ENCODE results near the gene SDR42E2.

Gene SDR42E2

DNA sequence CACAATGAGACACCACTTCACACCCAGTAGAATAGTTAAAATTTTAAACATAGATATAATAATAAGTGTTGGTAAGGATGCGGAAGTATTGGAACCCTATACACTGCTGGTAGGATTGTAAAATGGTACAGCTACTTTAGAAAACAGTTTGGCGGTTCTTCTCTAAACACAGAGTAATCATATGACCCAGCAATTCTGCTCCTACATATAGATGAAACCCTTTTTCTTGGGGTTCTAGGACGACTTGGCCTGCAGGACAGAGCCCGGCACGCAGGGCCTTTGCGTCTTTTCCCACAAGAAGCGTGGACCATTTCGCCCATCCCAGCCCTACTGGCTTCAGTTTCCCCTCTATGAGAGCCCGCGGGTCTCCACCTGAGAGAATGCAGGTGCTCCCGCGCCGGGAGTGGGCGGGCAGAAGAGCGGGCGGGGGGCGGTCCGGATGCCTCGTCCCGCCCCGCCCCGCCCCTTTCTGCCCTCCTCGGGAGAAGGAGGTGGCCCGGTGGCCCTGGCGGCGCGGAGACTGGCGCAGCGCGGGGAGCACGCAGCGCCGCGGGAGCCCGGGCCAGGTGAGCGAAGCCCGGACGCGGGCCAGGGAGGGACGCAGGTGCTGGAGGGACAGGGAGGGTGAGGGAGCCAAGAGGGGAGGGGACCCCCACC is at the start of gene SDR42E2:
TSS of gene SDR42E2 (plus strand) at position 508 of the 657 bp plus-strand sequence. CDS start 3,077 bp downstream, outside the sequence.
- DNase-seq (ENCODE audit: low read depth), result no peak
- TF ChIP-seq CTCF (conservative IDR thresholded peaks at IDR 0.05; ENCODE audit: low read depth, low read length), result no peak

GRCh38 chr16:22116095-22116700 is 46.1 kb upstream of the SDR42E2 start:
- DNase-seq (ENCODE audit: low read depth), result no peak
- no peak for TF ChIP-seq CTCF (conservative IDR thresholded peaks at IDR 0.05; ENCODE audit: low read depth, low read length)
- H3K4me3 ChIP-seq (ENCODE audit: low read length), result no peak overlapping the region

More for the DNA sequence above, at the start of gene SDR42E2:
- H3K4me3 ChIP-seq (ENCODE audit: low read length), result no peak within 1 kb of the TSS

- TF ChIP-seq CTCF (conservative IDR thresholded peaks at IDR 0.05; ENCODE audit: low read depth, low read length), result no peak
- no peak for DNase-seq (ENCODE audit: low read depth)
- H3K4me3 ChIP-seq (ENCODE audit: low read length), result no peak overlapping the region
Observed at GRCh38 chr16:22117609-22118008, 44.7 kb upstream of the SDR42E2 start.

DNA sequence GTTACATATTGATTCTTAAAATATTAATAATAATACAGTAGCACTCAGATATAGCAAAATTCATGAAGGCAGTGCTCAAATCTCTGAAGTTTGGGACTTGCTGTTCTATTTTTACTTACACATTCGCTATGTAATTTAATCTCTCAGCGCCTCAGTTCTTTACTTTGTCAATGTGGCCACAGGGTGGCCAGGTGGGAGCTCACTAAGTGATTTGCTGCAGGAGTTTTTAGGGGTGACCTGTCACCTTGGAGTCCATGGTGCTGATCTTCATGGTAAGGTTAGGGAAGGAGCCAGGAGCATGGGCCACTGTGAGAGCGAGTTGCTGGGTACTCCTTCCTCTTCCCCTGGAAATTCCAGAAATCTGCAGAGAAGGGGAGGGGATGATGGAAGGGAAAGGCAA is 41.9 kb upstream of the SDR42E2 start:
- DNase-seq (ENCODE audit: low read depth), result no peak
- TF ChIP-seq CTCF (conservative IDR thresholded peaks at IDR 0.05; ENCODE audit: low read depth, low read length), result no peak

DNA sequence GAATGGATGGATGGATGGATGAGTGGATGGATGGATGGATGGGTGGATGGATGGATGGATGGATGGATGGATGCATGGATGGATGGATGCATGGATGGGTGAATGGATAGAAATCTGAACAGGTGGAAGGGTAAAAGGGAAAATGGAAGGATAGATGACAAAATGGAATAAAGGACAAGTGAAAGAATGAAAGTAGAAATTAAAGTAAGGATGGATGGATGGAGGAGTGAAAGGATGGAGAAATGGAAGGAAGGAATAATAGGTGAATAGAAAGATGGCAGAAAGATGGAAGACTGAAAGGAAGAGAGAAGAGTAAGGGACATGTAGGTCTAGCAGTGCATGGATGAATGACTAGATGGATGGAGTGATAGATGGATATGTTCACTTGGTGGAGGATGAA is 40.1 kb upstream of the SDR42E2 start:
- H3K4me3 ChIP-seq (ENCODE audit: low read length), result no peak overlapping the region
- TF ChIP-seq CTCF (conservative IDR thresholded peaks at IDR 0.05; ENCODE audit: low read depth, low read length), result no peak
- no peak for DNase-seq (ENCODE audit: low read depth)

More for the DNA sequence above, 41.9 kb upstream of the SDR42E2 start:
- H3K4me3 ChIP-seq (ENCODE audit: low read length), result no peak overlapping the region

DNA sequence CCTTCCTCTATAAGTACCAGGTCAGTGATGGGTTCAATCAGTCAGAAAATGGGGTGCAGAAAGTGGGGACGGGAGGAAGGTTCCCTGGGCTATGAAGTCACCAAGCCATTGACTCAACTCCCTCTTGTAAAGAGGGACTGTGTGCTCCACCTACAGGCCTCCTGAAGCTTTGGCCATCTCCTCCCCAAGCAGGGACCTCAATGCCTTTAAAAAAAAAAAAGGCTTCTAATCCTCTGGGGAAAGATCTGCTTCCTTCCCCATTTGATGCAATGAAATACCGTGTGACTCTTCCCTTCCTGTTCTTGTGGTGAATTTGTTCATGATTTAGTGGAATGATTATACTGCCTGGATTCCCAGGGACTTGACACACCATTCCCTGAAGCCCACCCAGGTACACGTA is 39.2 kb upstream of the SDR42E2 start:
- no peak for DNase-seq (ENCODE audit: low read depth)
- no peak overlapping the region for H3K4me3 ChIP-seq (ENCODE audit: low read length)
- TF ChIP-seq CTCF (conservative IDR thresholded peaks at IDR 0.05; ENCODE audit: low read depth, low read length), result no peak
